ENCODE data around the gene ATRIP.

ATRIP gene

GRCh38 chr3:48419149-48419548 lies 27.4 kb upstream of the ATRIP start:
- no peak overlapping the region for H3K4me3 ChIP-seq (ENCODE audit: low read length)
- H3K27ac ChIP-seq (ENCODE audit: low read length), result no peak overlapping the region
- H3K4me1 ChIP-seq (ENCODE audit: insufficient read depth, low read length), result no peaks in the 10 kb centered on the region
- no peaks in the 10 kb centered on the region for H3K27me3 ChIP-seq (ENCODE audit: insufficient read depth, low read length)
- no peak overlapping the region for H3K9ac ChIP-seq (ENCODE audit: low read depth, low read length)
- H3K36me3 ChIP-seq (ENCODE audit: insufficient read depth, low read depth, low read length), result peaks cover 99% of the 10 kb centered on the region
- no peaks in the 10 kb centered on the region for H3K9me3 ChIP-seq (ENCODE audit: insufficient read depth, low read depth, low read length)

GRCh38 chr3:48419597-48419996 lies 26.9 kb upstream of the ATRIP start:
- no peaks in the 10 kb centered on the region for H3K4me1 ChIP-seq (ENCODE audit: insufficient read depth, low read length)
- H3K27ac ChIP-seq (ENCODE audit: low read length), result no peak overlapping the region
- H3K9ac ChIP-seq (ENCODE audit: low read depth, low read length), result no peak overlapping the region
- H3K9me3 ChIP-seq (ENCODE audit: insufficient read depth, low read depth, low read length), result no peaks in the 10 kb centered on the region
- peaks cover 99% of the 10 kb centered on the region for H3K36me3 ChIP-seq (ENCODE audit: insufficient read depth, low read depth, low read length)
- no peak overlapping the region for H3K4me3 ChIP-seq (ENCODE audit: low read length)
- H3K27me3 ChIP-seq (ENCODE audit: insufficient read depth, low read length), result no peaks in the 10 kb centered on the region

- H3K36me3 ChIP-seq (ENCODE audit: insufficient read depth, low read depth, low read length), result peaks cover 95% of the 10 kb centered on the region
- no peak overlapping the region for H3K27ac ChIP-seq (ENCODE audit: low read length)
- H3K9me3 ChIP-seq (ENCODE audit: insufficient read depth, low read depth, low read length), result no peaks in the 10 kb centered on the region
- no peak overlapping the region for H3K9ac ChIP-seq (ENCODE audit: low read depth, low read length)
- H3K4me1 ChIP-seq (ENCODE audit: insufficient read depth, low read length), result no peaks in the 10 kb centered on the region
- no peak overlapping the region for H3K4me3 ChIP-seq (ENCODE audit: low read length)
- H3K27me3 ChIP-seq (ENCODE audit: insufficient read depth, low read length), result no peaks in the 10 kb centered on the region
Observed at GRCh38 chr3:48420561-48420960, 26.0 kb upstream of the ATRIP start.

- Histone ChIP-seq H3K4me1 (ENCODE audit: insufficient read depth, low read length) (no peaks in the 10 kb centered on the region; the same call in 1 of the 2 replicates), H3K9me3 (ENCODE audit: insufficient read depth, low read depth, low read length) (no peaks in the 10 kb centered on the region), H3K27ac (ENCODE audit: low read length) (no peak overlapping the region), H3K27me3 (ENCODE audit: insufficient read depth, low read length) (no peaks in the 10 kb centered on the region), H3K4me3 (ENCODE audit: low read length) (no peak overlapping the region), H3K9ac (ENCODE audit: low read depth, low read length) (no peak overlapping the region), H3K36me3 (ENCODE audit: insufficient read depth, low read depth, low read length) (peaks cover 83% of the 10 kb centered on the region)
Observed at GRCh38 chr3:48422272-48422671, 24.3 kb upstream of the ATRIP start.

GRCh38 chr3:48422681-48423080 lies 23.9 kb upstream of the ATRIP start:
- H3K4me1 ChIP-seq (ENCODE audit: insufficient read depth, low read length), result peaks cover 4% of the 10 kb centered on the region; the same call in 1 of the 2 replicates
- H3K27ac ChIP-seq (ENCODE audit: low read length), result no peak overlapping the region
- H3K9ac ChIP-seq (ENCODE audit: low read depth, low read length), result no peak overlapping the region
- H3K4me3 ChIP-seq (ENCODE audit: low read length), result no peak overlapping the region
- H3K36me3 ChIP-seq (ENCODE audit: insufficient read depth, low read depth, low read length), result peaks cover 81% of the 10 kb centered on the region
- no peaks in the 10 kb centered on the region for H3K27me3 ChIP-seq (ENCODE audit: insufficient read depth, low read length)
- no peaks in the 10 kb centered on the region for H3K9me3 ChIP-seq (ENCODE audit: insufficient read depth, low read depth, low read length)

GRCh38 chr3:48423241-48423882 lies 23.2 kb upstream of the ATRIP start:
- peaks cover 8% of the 10 kb centered on the region; the same call in 1 of the 2 replicates for H3K4me1 ChIP-seq (ENCODE audit: insufficient read depth, low read length)
- no peaks in the 10 kb centered on the region for H3K9me3 ChIP-seq (ENCODE audit: insufficient read depth, low read depth, low read length)
- H3K9ac ChIP-seq (ENCODE audit: low read depth, low read length), result no peak overlapping the region
- H3K4me3 ChIP-seq (ENCODE audit: low read length), result no peak overlapping the region
- peaks cover 74% of the 10 kb centered on the region for H3K36me3 ChIP-seq (ENCODE audit: insufficient read depth, low read depth, low read length)
- H3K27me3 ChIP-seq (ENCODE audit: insufficient read depth, low read length), result no peaks in the 10 kb centered on the region
- H3K27ac ChIP-seq (ENCODE audit: low read length), result no peak overlapping the region

GRCh38 chr3:48423883-48424695 lies 22.4 kb upstream of the ATRIP start:
- Histone ChIP-seq H3K36me3 (ENCODE audit: insufficient read depth, low read depth, low read length) (peaks cover 67% of the 10 kb centered on the region), H3K9me3 (ENCODE audit: insufficient read depth, low read depth, low read length) (no peaks in the 10 kb centered on the region), H3K4me3 (ENCODE audit: low read length) (no peak overlapping the region), H3K27me3 (ENCODE audit: insufficient read depth, low read length) (no peaks in the 10 kb centered on the region), H3K4me1 (ENCODE audit: insufficient read depth, low read length) (peaks cover 8% of the 10 kb centered on the region; the same call in 1 of the 2 replicates), H3K9ac (ENCODE audit: low read depth, low read length) (no peak overlapping the region), H3K27ac (ENCODE audit: low read length) (no peak overlapping the region)

GRCh38 chr3:48425281-48425812 lies 21.2 kb upstream of the ATRIP start:
- H3K9ac ChIP-seq (ENCODE audit: low read depth, low read length), result peak overlapping the region; percentile 30; the same call in 1 of the 2 replicates
- no peak overlapping the region for H3K4me3 ChIP-seq (ENCODE audit: low read length)
- H3K9me3 ChIP-seq (ENCODE audit: insufficient read depth, low read depth, low read length), result no peaks in the 10 kb centered on the region
- no peaks in the 10 kb centered on the region for H3K27me3 ChIP-seq (ENCODE audit: insufficient read depth, low read length)
- peaks cover 54% of the 10 kb centered on the region for H3K36me3 ChIP-seq (ENCODE audit: insufficient read depth, low read depth, low read length)
- no peak overlapping the region for H3K27ac ChIP-seq (ENCODE audit: low read length)
- H3K4me1 ChIP-seq (ENCODE audit: insufficient read depth, low read length), result peaks cover 10% of the 10 kb centered on the region; the same call in 1 of the 2 replicates

- Histone ChIP-seq H3K9me3 (ENCODE audit: insufficient read depth, low read depth, low read length) (no peaks in the 10 kb centered on the region), H3K36me3 (ENCODE audit: insufficient read depth, low read depth, low read length) (peaks cover 48% of the 10 kb centered on the region), H3K9ac (ENCODE audit: low read depth, low read length) (peak overlapping the region; percentile 30; the same call in 1 of the 2 replicates), H3K27me3 (ENCODE audit: insufficient read depth, low read length) (no peaks in the 10 kb centered on the region), H3K27ac (ENCODE audit: low read length) (no peak overlapping the region), H3K4me3 (ENCODE audit: low read length) (no peak overlapping the region), H3K4me1 (ENCODE audit: insufficient read depth, low read length) (peaks cover 19% of the 10 kb centered on the region; the same call in 1 of the 2 replicates)
Observed at GRCh38 chr3:48426401-48426909, 20.1 kb upstream of the ATRIP start.

GRCh38 chr3:48426944-48427629 lies 19.4 kb upstream of the ATRIP start:
- Histone ChIP-seq H3K36me3 (ENCODE audit: insufficient read depth, low read depth, low read length) (peaks cover 49% of the 10 kb centered on the region), H3K9me3 (ENCODE audit: insufficient read depth, low read depth, low read length) (no peaks in the 10 kb centered on the region), H3K27ac (ENCODE audit: low read length) (no peak overlapping the region), H3K27me3 (ENCODE audit: insufficient read depth, low read length) (no peaks in the 10 kb centered on the region), H3K9ac (ENCODE audit: low read depth, low read length) (peak overlapping the region; percentile 84; the same call in 1 of the 2 replicates), H3K4me1 (ENCODE audit: insufficient read depth, low read length) (peaks cover 19% of the 10 kb centered on the region; the same call in 1 of the 2 replicates), H3K4me3 (ENCODE audit: low read length) (peak overlapping the region; percentile 84; the same call in 1 of the 2 replicates)

GRCh38 chr3:48427630-48427962 lies 18.9 kb upstream of the ATRIP start:
- no peaks in the 10 kb centered on the region for H3K27me3 ChIP-seq (ENCODE audit: insufficient read depth, low read length)
- no peaks in the 10 kb centered on the region for H3K9me3 ChIP-seq (ENCODE audit: insufficient read depth, low read depth, low read length)
- peak overlapping the region; percentile 84 for H3K4me3 ChIP-seq (ENCODE audit: low read length)
- no peak overlapping the region for H3K27ac ChIP-seq (ENCODE audit: low read length)
- H3K36me3 ChIP-seq (ENCODE audit: insufficient read depth, low read depth, low read length), result peaks cover 49% of the 10 kb centered on the region
- H3K4me1 ChIP-seq (ENCODE audit: insufficient read depth, low read length), result peaks cover 19% of the 10 kb centered on the region; the same call in 1 of the 2 replicates
- peak overlapping the region; percentile 84 for H3K9ac ChIP-seq (ENCODE audit: low read depth, low read length)

Data from iPS-20b (cell line).